ENCODE measurements around the gene PPP1R12A. TPM values are rescaled to one million over a fixed set of nuclear protein-coding genes. Genes with fewer than 3 reads are reported as not detected.

Gene PPP1R12A
- polyA plus RNA-seq, 2 of the 4 experiments (the other 2 are of a cell fraction) = 28.0 to 74.8 TPM

GRCh38 chr12:79857675-79858074 is 77.2 kb downstream of the PPP1R12A start (continued):
- TF ChIP-seq ATOH8 (CRISPR knock-in tag; IDR thresholded peaks at IDR 0.05; ENCODE audit: low read depth) (no peak), HMGXB4 (CRISPR knock-in tag; IDR thresholded peaks at IDR 0.05; ENCODE audit: borderline replicate concordance) (no peak), ZC3H11A (IDR thresholded peaks at IDR 0.05) (no peak), RCOR1 (IDR thresholded peaks at IDR 0.05; ENCODE audit: low read depth, low read length) (no peak)

- no peak for DNase-seq (ENCODE audit: low read depth in 1 of 2, low spot score in 1 of 2)
- Histone ChIP-seq H3K4me1 (0 out of 3 replicates have a peak, but pooled peaks cover 4% of the 10 kb centered on the region), H3K9me3 (0 out of 3 replicates have a peak, but pooled peaks cover 5% of the 10 kb centered on the region), H3K4me3 (no peak overlapping the region), H3K4me2 (no peak overlapping the region), H3K27ac (no peak overlapping the region)
- TF ChIP-seq CHD4 (IDR thresholded peaks at IDR 0.05; ENCODE audit: borderline replicate concordance) (no peak), MAFK (IDR thresholded peaks at IDR 0.05; ENCODE audit: partially characterized antibody) (peak; percentile 20)
- no peak for ATAC-seq
- 96% methylated on average over 1 of the region's 1 CpG for WGBS (ENCODE audit: missing lambda C conversion rate)
- FAIRE-seq = no peak
- ChIA-PET POLR2A (no interaction called here), CTCF (no interaction called here)
These were observed 84.1 kb downstream of the PPP1R12A start for GRCh38 chr12:79850610-79851299.

- H3K9me3 ChIP-seq = 0 out of 3 replicates have a peak, but pooled peaks cover 5% of the 10 kb centered on the region
- CTCF ChIA-PET = no interaction called here
- 89% methylated on average over 4 of the region's 4 CpGs for WGBS (ENCODE audit: missing lambda C conversion rate)
- FAIRE-seq (no peak), ATAC-seq (no peak), DNase-seq (ENCODE audit: low read depth in 1 of 2, low spot score in 1 of 2) (no peak)
- no peak overlapping the region for H3K4me3 ChIP-seq
- H3K27ac ChIP-seq = no peak overlapping the region
- POLR2A ChIA-PET = no interaction called here
- peaks cover 17% of the 10 kb centered on the region for H3K4me1 ChIP-seq
- no peak overlapping the region for H3K4me2 ChIP-seq
- TF ChIP-seq KDM1A (IDR thresholded peaks at IDR 0.05; ENCODE audit: low read depth) = no peak
- TF ChIP-seq KDM5A (IDR thresholded peaks at IDR 0.05) = no peak
- no peak for TF ChIP-seq CEBPB (IDR thresholded peaks at IDR 0.05)
- no peak for TF ChIP-seq ELK1 (IDR thresholded peaks at IDR 0.05; ENCODE audit: low read depth, low read length)
- TF ChIP-seq CTCF (IDR thresholded peaks at IDR 0.05) = no peak
- TF ChIP-seq RAD21 (conservative IDR thresholded peaks at IDR 0.05 in 1 of 2, IDR thresholded peaks at IDR 0.05 in 1 of 2) = no peak
- no peak for TF ChIP-seq FOXS1 (CRISPR knock-in tag; IDR thresholded peaks at IDR 0.05)
- no peak for TF ChIP-seq PBX3 (IDR thresholded peaks at IDR 0.05)
- TF ChIP-seq ESRRA (IDR thresholded peaks at IDR 0.05; ENCODE audit: borderline replicate concordance, low read length) = no peak
- no peak for TF ChIP-seq REST (IDR thresholded peaks at IDR 0.05)
- no peak for TF ChIP-seq ZSCAN20 (CRISPR knock-in tag; IDR thresholded peaks at IDR 0.05)
- no peak for TF ChIP-seq NFE2L2 (conservative IDR thresholded peaks at IDR 0.05; ENCODE audit: low read length)
- TF ChIP-seq HOXB13 (CRISPR knock-in tag; IDR thresholded peaks at IDR 0.05; ENCODE audit: low read depth) = no peak
- TF ChIP-seq JUN (IDR thresholded peaks at IDR 0.05) = no peak
- TF ChIP-seq CHD2 (IDR thresholded peaks at IDR 0.05; ENCODE audit: low read length, partially characterized antibody) = no peak
- no peak for TF ChIP-seq ATOH8 (CRISPR knock-in tag; IDR thresholded peaks at IDR 0.05; ENCODE audit: low read depth)
- no peak for TF ChIP-seq CBX2 (IDR thresholded peaks at IDR 0.05; ENCODE audit: borderline replicate concordance, low read depth)
- TF ChIP-seq POLR2A (IDR thresholded peaks at IDR 0.05; ENCODE audit: low read length) = no peak
These were observed 86.6 kb downstream of the PPP1R12A start for GRCh38 chr12:79848339-79848738.
